Stimulated activated naive CD4-positive, alpha-beta T cell (primary cell): ENCODE results near the gene CTNNA2.

ENCODE experiments used
- DNase-seq, 6 experiments: peaks; one replicate each; lab custom pipeline; 2025; lab: John Stamatoyannopoulos, UW

CTNNA2 gene

GRCh38 chr2:80326861-80327260, 814.0 kb downstream of the CTNNA2 start:
- no peak for DNase-seq

- DNase-seq, result no peak
Observed at GRCh38 chr2:80328159-80328571, 815.3 kb downstream of the CTNNA2 start.

DNA sequence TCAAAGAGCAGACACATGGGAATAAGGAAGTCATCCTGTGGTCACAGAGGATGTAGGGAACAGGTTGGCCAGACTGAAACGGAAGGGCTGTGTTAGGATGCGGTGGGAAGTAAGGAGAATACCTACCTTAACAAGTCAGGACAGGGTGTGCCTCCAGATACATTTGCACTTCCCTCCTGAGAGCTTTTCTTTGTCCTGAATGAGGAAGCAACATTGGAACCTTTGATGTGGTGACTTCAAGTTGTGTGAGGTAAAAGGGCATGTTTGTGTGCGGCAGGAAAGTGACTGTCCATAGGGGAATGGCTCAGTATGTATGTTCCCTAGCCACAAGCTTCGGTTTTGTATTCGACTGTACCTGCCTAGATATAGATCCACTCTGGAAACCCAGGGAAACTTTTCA, 816.6 kb downstream of the CTNNA2 start:
- DNase-seq, result no peak

GRCh38 chr2:80330527-80331450, 817.9 kb downstream of the CTNNA2 start:
- DNase-seq, result no peak

- no peak for DNase-seq
Observed at GRCh38 chr2:80333886-80334285, 821.0 kb downstream of the CTNNA2 start.

DNA sequence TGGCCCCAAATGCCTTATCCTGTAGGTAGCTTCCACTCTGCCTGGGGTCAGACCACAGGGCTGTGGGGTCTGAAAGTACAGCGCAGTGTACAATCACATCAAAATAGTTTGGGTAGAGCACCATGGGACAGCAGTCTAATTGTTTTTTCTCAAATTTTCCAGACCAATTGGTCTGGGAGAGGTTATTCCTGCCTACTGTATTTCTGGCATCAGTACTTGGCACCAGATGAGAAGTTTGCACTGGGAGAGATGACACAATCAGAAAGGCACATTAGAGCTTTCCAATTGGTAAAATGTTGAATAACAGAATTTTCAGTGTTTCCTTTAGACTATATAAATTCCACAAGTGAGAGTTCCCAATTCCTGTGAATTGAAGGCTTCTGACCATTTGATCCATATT, 822.6 kb downstream of the CTNNA2 start:
- no peak for DNase-seq

DNA sequence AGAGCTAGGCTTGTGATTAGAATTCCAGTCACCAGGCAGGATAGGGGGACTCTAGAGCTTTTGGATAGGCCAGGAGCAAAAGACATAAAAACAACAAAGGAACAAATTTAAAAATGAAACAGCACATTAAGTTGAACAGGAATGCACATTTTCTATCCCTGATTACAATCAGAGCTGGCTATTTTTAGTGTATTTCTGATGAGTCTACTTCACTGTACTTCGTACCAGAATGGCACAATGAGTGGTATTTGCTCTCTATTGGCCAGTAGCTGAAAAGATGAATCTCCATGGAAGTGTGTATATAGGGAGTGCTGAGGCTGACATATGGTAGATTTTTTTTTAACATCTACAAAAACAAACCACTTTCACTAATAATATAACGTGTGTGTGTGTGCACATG, 825.9 kb downstream of the CTNNA2 start:
- no peak for DNase-seq

DNA sequence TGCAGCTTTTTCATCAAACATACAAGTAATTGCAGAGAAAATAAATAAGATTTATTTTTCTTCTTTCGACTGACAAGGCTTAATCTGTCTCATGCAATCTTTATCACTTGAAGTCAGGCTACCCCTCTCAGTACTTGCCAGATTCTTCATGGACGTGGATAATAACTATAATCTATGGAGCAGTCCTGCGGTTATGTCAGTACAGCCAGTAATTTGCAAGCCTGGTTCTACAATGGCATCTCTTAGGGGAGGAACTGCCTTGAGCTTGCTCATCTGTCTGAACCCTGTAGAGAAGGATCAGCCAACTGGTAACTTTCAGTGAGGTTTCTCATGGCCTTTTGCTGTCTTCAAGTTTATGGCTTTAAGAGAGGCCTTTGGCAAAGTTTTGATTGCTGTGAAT, 827.2 kb downstream of the CTNNA2 start:
- no peak for DNase-seq

- DNase-seq, result no peak
Observed at GRCh38 chr2:80348078-80348477, 835.2 kb downstream of the CTNNA2 start.

- DNase-seq, result no peak
Observed at GRCh38 chr2:80348953-80349352, 836.1 kb downstream of the CTNNA2 start.

DNA sequence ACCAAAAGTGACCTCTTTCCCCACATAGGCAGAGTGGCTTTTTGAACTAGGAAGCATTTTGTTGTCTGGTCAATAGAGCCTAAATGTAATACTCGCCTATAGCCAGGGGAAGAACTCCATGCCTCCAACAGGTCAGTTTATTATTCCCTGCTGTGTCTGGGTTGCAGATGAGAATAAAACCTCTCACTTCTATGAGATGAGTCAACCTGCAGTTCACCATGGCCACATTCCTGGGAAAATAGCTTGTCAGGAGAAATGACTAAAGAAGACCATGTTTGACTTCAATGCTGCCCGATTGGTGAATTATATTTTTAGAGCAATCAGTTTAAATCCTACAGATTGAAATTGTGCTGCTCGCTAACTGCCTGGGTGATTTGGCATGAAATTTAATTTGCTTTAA, 838.4 kb downstream of the CTNNA2 start:
- DNase-seq, result no peak

GRCh38 chr2:80354858-80355257, 842.0 kb downstream of the CTNNA2 start:
- no peak for DNase-seq

DNA sequence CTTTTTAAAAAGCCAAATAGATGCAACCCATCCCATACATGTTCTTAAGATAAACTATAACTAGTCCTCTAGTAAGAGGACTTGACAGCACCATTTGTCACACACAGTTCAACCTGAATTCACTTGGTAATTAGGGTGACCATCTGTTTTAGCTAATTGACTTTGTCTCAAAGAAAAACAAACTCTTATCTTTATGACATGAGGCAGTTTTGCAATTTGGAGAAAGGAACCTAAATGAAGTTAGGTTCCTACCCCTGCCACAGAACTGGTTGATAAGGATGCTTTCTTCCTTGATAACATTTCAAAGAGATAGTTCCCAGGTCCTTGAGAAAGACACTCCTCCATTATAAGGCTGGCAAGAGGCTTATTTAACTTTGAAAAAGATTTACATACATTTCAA, 849.1 kb downstream of the CTNNA2 start:
- no peak for DNase-seq

GRCh38 chr2:80363330-80363729, 850.5 kb downstream of the CTNNA2 start:
- no peak for DNase-seq

DNA sequence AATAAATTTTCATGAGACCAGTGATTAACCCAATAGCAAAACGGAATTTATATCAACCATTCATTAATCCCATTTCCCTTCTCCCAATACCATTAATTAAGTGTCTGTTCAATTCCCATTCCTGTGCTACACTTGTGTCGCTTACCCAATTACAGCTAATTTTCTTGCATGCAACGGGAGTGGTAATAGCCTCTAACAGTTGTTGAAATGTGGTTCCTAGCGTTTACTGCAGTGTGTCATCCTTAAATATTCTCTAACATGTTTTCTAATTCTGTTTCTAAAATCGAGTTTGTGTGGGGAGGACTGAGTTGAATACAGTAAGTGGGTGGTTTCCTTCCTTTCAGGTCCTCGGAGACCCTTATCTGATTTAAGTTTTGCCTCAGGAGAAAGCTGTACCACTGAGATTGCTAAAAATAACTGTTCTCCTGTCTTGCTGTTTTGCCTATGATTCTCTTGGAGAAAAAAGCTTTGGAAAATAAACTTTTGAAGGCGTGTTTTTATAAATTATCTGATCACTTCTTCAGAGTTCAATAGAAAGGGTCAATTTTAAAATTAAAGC, 851.0 kb downstream of the CTNNA2 start:
- DNase-seq, result no peak

- no peak for DNase-seq
Observed at GRCh38 chr2:80364524-80365212, 851.8 kb downstream of the CTNNA2 start.

DNA sequence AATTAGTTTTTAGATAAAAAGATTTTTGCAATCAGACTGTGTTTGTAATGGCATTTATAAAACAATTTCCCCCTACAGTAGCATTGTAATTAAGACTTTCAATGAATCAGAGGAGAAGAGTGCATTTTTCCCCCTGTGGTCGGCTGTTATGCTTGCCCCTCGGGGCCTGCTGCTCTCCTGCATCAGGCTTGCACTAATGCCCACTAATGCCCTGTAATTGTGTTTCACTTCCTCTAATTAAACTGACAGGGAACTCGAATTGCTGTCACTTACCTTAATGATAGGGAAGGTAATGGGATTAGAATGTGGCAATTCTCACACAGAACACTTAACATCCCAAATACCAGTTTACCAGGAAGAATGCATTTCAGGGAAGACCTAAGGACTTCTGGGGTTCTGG, 852.9 kb downstream of the CTNNA2 start:
- no peak for DNase-seq

- DNase-seq, result no peak
Observed at GRCh38 chr2:80370375-80371009, 857.6 kb downstream of the CTNNA2 start.

- no peak for DNase-seq
Observed at GRCh38 chr2:80374105-80374504, 861.3 kb downstream of the CTNNA2 start.

- no peak for DNase-seq
Observed at GRCh38 chr2:80377071-80377470, 864.2 kb downstream of the CTNNA2 start.

GRCh38 chr2:80380736-80381135, 867.9 kb downstream of the CTNNA2 start:
- no peak for DNase-seq

DNA sequence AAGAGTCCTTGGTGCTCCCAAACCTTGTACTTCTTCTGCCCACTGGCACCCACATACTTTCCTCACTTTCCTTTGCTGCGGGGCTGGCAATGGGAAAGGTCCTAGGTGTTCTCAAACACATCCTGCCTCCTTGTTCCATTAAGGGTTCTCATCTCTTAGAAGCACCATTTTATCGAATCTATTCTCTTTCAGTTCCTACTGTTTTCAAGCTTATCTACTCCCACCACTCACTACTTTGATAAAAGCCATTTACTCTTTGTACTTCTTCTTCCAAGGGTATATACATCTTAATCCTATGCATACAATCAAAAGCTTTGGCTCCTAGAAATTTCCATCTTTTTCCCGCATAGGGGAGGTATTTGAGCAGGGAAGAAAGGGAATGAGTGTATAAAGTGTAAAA, 868.8 kb downstream of the CTNNA2 start:
- DNase-seq, result no peak

- DNase-seq, result no peak
Observed at GRCh38 chr2:80392441-80392840, 879.6 kb downstream of the CTNNA2 start.
